Measurements from ENCODE around the gene TMC4.
"Not testable (repeated sequence)": the region's sequence is repeated elsewhere in the genome, so short reads cannot be mapped to it uniquely, and the experiment has no call there.

The TMC4 gene

GRCh38 chr19:54179262-54179852 lies 6.4 kb upstream of the TMC4 start:
- DNase-seq (ENCODE audit: low spot score) = no peak

- peak; percentile 67 for DNase-seq (ENCODE audit: low spot score)
Measured at GRCh38 chr19:54178581-54179261, 5.8 kb upstream of the TMC4 start.

- no peak for DNase-seq (ENCODE audit: low spot score)
Measured at GRCh38 chr19:54173951-54174834, 1.2 kb upstream of the TMC4 start.

GRCh38 chr19:54173359-54173699 lies 369 bp upstream of the TMC4 start:
- DNase-seq (ENCODE audit: low spot score) = no peak

- DNase-seq (ENCODE audit: low spot score) = not testable (repeated sequence)
Measured at GRCh38 chr19:54171736-54172431, 1.1 kb downstream of the TMC4 start.

GRCh38 chr19:54169149-54169740 lies 3.7 kb downstream of the TMC4 start:
- no peak for DNase-seq (ENCODE audit: low spot score)

- peak; percentile 87 for DNase-seq (ENCODE audit: low spot score)
Measured at GRCh38 chr19:54168174-54168917, 4.6 kb downstream of the TMC4 start.

- no peak for DNase-seq (ENCODE audit: low spot score)
Measured at GRCh38 chr19:54165222-54165621, 7.7 kb downstream of the TMC4 start.

- DNase-seq (ENCODE audit: low spot score) = peak; percentile 44
Measured at GRCh38 chr19:54164369-54165068, 8.4 kb downstream of the TMC4 start.

- DNase-seq (ENCODE audit: low spot score) = no peak
Measured at GRCh38 chr19:54162884-54163283, 10.1 kb downstream of the TMC4 start.

GRCh38 chr19:54162241-54162805 lies 10.6 kb downstream of the TMC4 start:
- peak; percentile 94 for DNase-seq (ENCODE audit: low spot score)

GRCh38 chr19:54160854-54161253 lies 12.1 kb downstream of the TMC4 start:
- DNase-seq (ENCODE audit: low spot score) = no peak

- no peak for DNase-seq (ENCODE audit: low spot score)
Measured at GRCh38 chr19:54160182-54160811, 12.7 kb downstream of the TMC4 start.

GRCh38 chr19:54159352-54160181 lies 13.4 kb downstream of the TMC4 start, which contains the start of gene LENG1:
LENG1 (minus strand) TSS chr19:54159721; CDS start chr19:54159695, 26 bp downstream.
- DNase-seq (ENCODE audit: low spot score) = peak; percentile 100

GRCh38 chr19:54158812-54159351 lies 14.1 kb downstream of the TMC4 start:
- DNase-seq (ENCODE audit: low spot score) = peak; percentile 72

- no peak for DNase-seq (ENCODE audit: low spot score)
Measured at GRCh38 chr19:54156953-54157352, 16.0 kb downstream of the TMC4 start.

GRCh38 chr19:54156490-54156889 lies 16.5 kb downstream of the TMC4 start:
- no peak for DNase-seq (ENCODE audit: low spot score)

GRCh38 chr19:54155694-54156093 lies 17.3 kb downstream of the TMC4 start:
- DNase-seq (ENCODE audit: low spot score) = no peak
